Body of pancreas (tissue), 4 donors: ENCODE measurements around the gene PTPRH. TPM values are rescaled to one million over a fixed set of nuclear protein-coding genes. Genes with fewer than 3 reads are reported as not detected.

Experiments
- ATAC-seq: fragments of 150-250 bp; one replicate; pipeline ENCODE4 v1.9.1; 2016
- DNase-seq, 4 donors: peaks; one replicate each; pipeline ENCODE4 v3.0.0-alpha.2; 2019
- H3K27ac ChIP-seq, 4 donors: fragments of 200-600 bp; sonication (generic); 1 replicate in 3 of 4; 2 replicates in 1 of 4; pipeline versions ENCODE4 v1.5.1 to v1.6.1; 2016 to 2019; ENCODE audit warnings: mild to moderate bottlenecking in 1 of 4, mixed read lengths in 1 of 4, moderate library complexity in 1 of 4
- H3K27me3 ChIP-seq, 2 donors: fragments of 200-600 bp; sonication (generic); one replicate each; pipeline ENCODE4 v1.6.0; 2016; ENCODE audit warnings: mild to moderate bottlenecking in 1 of 2
- H3K36me3 ChIP-seq, 2 donors: fragments of 200-600 bp; sonication (generic); replicated peaks in 1 of 2; 2 replicates each; pipeline ENCODE4 v1.5.1; 2016; ENCODE audit warnings: low read depth in 2 of 2; ENCODE audit not compliant: insufficient read depth in 1 of 2
- H3K4me1 ChIP-seq: fragments of 200-600 bp; sonication (generic); one replicate; pipeline ENCODE4 v1.6.0; 2016
- H3K4me3 ChIP-seq, 2 donors: fragments of 200-600 bp; sonication (generic); 1 replicate in 1 of 2; 2 replicates in 1 of 2; pipeline ENCODE4 v1.5.1; 2016 to 2019
- H3K9me3 ChIP-seq, 3 donors: fragments of 200-600 bp; sonication (generic); 1 replicate in 2 of 3; 2 replicates in 1 of 3; pipeline ENCODE4 v1.5.1; 2016
- CTCF ChIP-seq, 7 experiments: fragments of 450-650 bp in 4 of 7; fragments of 200-600 bp in 3 of 7; sonication (generic) in 3 of 7; IDR thresholded peaks; one replicate each; pipeline ENCODE4 v1.5.1; 2016 to 2019; ENCODE audit warnings: antibody characterized with exemption in 7 of 7
- POLR2A ChIP-seq, 3 donors: fragments of 450-650 bp; IDR thresholded peaks; one replicate each; pipeline ENCODE4 v1.6.1; 2016; ENCODE audit warnings: antibody characterized with exemption in 3 of 3, mild to moderate bottlenecking in 2 of 3
- WGBS, 2 donors: methylation state at CpG; one replicate each; pipeline ENCODE4 v1.1.5; 2017; 5-methylcytosine and 5-hydroxymethylcytosine counted together
- intact Hi-C: fragments of 100-400 bp; cut with DNase I; formaldehyde crosslinking; loops from one replicate; pipeline ENCODE4 v1.15.1; 2023
- total RNA-seq, 2 donors: library from RNA; depleted of rRNA; stranded (reverse); fragments of >200 nt; gene quantifications; one replicate each; pipeline ENCODE4 v1.1.0, GENCODE V29; 2016

Gene PTPRH
- total RNA-seq, 2 donors from 2014 or later: 14.8 to 15.8 TPM

GRCh38 chr19:55178781-55179599, 30.3 kb downstream of the PTPRH start:
- DNase-seq: peak; percentile 76 to 84 (median 82)
- no peaks in the 10 kb centered on the region for H3K36me3 ChIP-seq
- H3K4me1 ChIP-seq: peaks cover 18% of the 10 kb centered on the region
- peak; percentile 77 for ATAC-seq
- H3K9me3 ChIP-seq: no peaks in the 10 kb centered on the region
- H3K27ac ChIP-seq: no peak overlapping the region
- 5 to 10% methylated on average over 14 to 60 of the region's 61 CpGs for WGBS, 2 donors
- H3K4me3 ChIP-seq: no peak overlapping the region
- peaks cover 0 to 53% of the 10 kb centered on the region in 2 donors for H3K27me3 ChIP-seq
- TF ChIP-seq POLR2A (IDR thresholded peaks at IDR 0.05) (peak in 1 of 3 donors; percentile 11), CTCF (IDR thresholded peaks at IDR 0.05) (no peak)
- intact Hi-C loops: no loop called here

GRCh38 chr19:55176076-55176475, 33.2 kb downstream of the PTPRH start:
- no peaks in the 10 kb centered on the region for H3K36me3 ChIP-seq
- WGBS, 2 donors: 21 to 25% methylated on average over 2 of the region's 2 CpGs
- ATAC-seq (no peak), DNase-seq (no peak)
- H3K27me3 ChIP-seq: peaks cover 0 to 69% of the 10 kb centered on the region in 2 donors
- TF ChIP-seq POLR2A (IDR thresholded peaks at IDR 0.05) (no peak), CTCF (IDR thresholded peaks at IDR 0.05) (no peak)
- H3K4me1 ChIP-seq: peaks cover 26% of the 10 kb centered on the region
- no peak overlapping the region for H3K27ac ChIP-seq
- intact Hi-C loops: no loop called here
- no peak overlapping the region for H3K4me3 ChIP-seq
- no peaks in the 10 kb centered on the region for H3K9me3 ChIP-seq

- ATAC-seq: no peak
- Histone ChIP-seq H3K36me3 (no peaks in the 10 kb centered on the region), H3K27me3 (peaks cover 0 to 61% of the 10 kb centered on the region in 2 donors), H3K4me1 (peaks cover 24% of the 10 kb centered on the region), H3K9me3 (no peaks in the 10 kb centered on the region), H3K27ac (no peak overlapping the region), H3K4me3 (no peak overlapping the region)
- intact Hi-C loops: no loop called here
- no peak for TF ChIP-seq POLR2A (IDR thresholded peaks at IDR 0.05)
- no peak for TF ChIP-seq CTCF (IDR thresholded peaks at IDR 0.05)
- WGBS, 2 donors: 43 to 53% methylated on average over 21 to 43 of the region's 43 CpGs
- DNase-seq: no peak
Measured at GRCh38 chr19:55175117-55175867, 34.0 kb downstream of the PTPRH start.

- intact Hi-C loops: no loop called here
- H3K4me3 ChIP-seq: no peak overlapping the region
- DNase-seq (no peak), ATAC-seq (no peak)
- H3K4me1 ChIP-seq: peaks cover 17% of the 10 kb centered on the region
- H3K27me3 ChIP-seq: peaks cover 0 to 54% of the 10 kb centered on the region in 2 donors
- TF ChIP-seq CTCF (IDR thresholded peaks at IDR 0.05): no peak
- no peak for TF ChIP-seq POLR2A (IDR thresholded peaks at IDR 0.05)
- 46 to 59% methylated on average over 13 to 21 of the region's 21 CpGs for WGBS, 2 donors
- no peak overlapping the region for H3K27ac ChIP-seq
- H3K36me3 ChIP-seq: no peaks in the 10 kb centered on the region
- H3K9me3 ChIP-seq: no peaks in the 10 kb centered on the region
Measured at GRCh38 chr19:55174425-55175116, 34.7 kb downstream of the PTPRH start.
